GM21390 (cell line): Measurements from ENCODE around the gene CCSAP.
"Not testable (repeated sequence)": the region's sequence is repeated elsewhere in the genome, so short reads cannot be mapped to it uniquely, and the experiment has no call there.

Experiments used
- ATAC-seq: cut with Tn5 transposase; IDR thresholded peaks from one replicate; pipeline ENCODE4 v1.9.1; 2021; ENCODE audit not compliant: unreplicated experiment

CCSAP gene

DNA sequence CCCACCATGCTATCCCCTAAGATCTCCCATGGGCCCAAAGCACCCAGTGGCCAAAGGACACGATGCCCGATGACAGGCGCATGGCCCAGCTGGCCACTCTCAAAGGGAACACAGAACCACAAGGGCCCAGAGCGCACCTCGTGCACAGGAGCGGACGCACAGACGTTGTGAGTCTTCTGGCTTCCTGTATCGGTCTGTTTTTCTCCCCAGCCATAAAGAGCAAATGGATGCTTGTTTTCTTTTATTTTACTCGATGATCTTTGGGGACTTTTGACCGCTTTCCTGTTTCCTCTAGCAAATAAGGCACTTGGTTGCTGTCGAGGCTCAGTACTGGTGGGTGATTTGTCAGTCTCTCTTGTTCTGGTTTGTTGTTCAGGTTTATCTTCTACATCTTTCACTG lies 16.2 kb downstream of the CCSAP start:
- no peak for ATAC-seq

DNA sequence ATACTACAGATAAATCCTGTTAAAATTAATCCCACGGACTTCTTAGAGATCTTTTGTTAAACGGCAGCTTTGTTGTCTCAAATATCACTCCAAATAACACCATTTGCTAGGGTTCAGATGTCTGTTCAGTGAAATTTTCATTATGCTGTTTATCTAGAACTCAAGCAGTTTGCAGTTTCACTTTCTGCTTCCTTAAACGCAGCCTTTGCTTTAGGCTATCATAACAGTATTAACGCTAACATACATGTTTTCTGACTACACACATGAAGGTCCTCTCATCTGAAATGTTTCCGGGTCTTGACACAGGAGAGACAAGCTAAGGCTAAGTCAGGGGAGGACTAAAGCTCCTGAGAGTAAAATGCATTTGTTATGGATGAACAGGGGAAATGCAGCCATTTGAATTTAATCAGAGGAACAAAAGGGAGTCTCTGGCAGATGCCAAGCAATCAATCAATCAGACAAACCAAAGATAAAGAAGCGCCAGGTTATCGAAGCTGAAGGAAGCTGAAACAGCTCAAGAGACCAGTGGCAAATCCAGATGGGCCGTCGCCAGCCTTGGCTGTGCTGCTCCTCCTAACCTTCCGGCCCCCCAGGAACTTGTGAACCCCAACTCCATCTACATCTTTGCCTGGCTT lies 16.9 kb downstream of the CCSAP start:
- ATAC-seq = no peak

DNA sequence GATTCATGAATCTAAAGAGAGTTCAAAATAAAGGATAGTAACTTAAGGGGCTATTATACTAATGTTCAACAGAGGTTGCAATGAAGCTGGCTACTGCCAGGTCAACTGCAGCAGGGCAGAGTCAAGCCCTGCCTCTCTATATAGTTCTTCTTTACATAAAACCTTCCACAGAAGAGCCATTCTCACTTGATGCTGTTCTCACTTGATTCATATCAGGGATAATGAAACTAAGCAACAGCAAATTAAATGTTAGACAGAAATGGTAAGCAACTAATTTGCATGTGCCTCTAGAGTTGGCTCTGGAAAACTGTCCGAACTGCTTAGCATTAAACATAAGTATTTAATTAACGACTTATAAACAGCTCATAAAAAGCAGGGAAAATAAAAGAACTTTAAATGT lies 17.4 kb downstream of the CCSAP start:
- ATAC-seq = no peak

DNA sequence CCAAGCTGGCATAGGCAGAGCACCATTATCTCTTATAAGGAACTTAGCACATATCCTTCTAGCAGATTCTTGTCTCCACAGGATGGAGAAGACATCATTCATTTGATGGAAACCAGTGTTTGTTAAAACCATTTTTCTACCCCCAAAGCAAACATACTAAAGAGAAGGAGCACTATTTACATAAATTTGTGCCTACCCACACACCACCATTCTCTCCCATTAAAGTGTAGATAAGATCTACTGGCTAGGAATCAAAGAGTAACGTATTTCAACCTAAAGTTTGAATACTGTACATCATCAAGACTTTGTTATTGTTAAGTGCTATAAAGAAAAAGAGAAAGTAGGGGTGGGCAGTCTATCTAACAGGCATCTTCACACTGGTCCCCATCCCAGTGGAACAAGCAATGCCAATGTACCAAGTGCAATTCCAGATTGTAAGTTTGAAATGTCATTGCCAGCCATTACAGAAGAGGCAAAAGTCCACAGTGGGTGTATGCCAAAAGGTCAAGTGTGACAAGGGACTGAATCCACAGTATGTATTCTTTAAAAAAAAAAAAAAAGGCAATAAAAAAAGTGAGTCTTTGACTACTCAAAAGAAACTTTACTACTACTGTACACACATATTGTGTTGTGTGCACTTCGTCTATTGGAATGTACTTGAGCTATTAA lies 18.8 kb downstream of the CCSAP start:
- no peak for ATAC-seq

DNA sequence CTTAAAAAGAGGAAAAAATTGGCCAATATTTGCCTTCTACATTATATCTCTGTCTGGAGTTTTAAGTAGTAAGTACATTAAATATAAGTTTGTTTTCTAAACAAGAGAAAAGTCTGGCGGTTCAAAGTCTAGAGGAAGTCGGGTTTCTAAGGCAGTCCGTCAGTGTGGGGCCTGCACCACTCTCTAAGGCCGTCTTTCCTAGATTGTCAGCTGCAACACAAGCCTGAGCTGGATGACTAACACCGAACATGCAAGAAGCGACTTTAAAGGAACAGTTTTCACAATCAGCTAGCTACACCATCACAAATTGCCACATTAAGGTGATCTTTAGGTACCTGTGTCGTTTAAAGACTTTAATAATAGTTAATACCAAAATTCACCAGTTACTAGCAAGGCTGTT lies 19.6 kb downstream of the CCSAP start:
- ATAC-seq = no peak

DNA sequence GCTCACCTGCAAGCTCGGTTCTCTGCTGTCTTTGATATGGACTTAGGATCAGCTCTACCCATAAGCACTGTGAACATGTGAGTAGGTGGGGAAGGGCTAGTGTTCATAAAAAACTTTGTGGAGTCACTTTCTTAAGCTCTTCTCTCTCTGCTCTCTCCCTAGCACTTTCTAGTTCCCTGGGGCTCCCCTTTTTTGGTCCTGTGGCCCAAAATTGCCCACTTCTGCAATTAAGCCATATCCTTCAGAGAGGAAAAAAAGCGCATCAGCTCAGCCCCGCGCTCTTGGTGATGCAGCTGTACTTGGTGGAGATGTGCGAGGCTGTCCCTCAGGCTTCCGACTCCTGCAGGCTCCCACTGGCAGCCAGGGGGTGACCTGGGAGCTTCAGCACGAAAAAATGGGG lies 23.4 kb downstream of the CCSAP start:
- ATAC-seq = no peak

DNA sequence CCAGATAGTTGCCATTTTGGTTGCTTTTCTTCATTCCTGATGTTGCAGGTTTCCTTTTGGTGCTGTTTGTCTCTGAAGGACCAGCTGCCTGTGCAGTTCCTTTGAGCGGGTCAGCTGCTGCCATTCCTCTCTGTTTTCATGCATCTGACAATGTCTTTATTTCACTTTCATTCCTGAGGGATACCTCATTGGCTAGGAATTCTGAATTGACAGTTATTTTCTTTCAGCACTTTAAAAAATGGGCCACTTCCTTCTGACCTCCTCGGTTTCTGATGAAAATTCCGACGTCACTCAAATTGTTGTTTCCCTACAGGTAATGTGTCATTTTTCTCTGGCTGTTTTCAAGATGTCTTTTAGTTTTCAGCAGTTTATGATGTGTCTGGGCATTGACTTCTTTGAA lies 24.8 kb downstream of the CCSAP start:
- no peak for ATAC-seq

DNA sequence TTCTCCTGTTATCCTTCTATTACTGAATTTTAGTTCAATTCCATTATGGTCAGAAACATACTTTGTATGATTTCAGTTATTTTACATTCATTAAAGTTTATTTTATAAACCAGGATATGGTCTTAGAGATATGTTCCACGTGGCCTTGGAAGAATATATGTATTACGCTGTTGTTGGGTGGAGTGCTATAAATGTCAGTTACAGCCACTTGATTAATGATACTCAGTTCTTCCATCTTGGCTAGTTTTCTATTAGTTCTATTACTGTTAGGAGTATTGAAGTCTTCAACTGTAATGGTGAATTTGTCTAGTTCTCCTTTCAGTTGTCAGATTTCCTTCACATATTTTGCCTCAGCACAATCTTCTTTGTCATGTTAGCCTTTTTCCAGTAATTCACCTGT lies 26.7 kb downstream of the CCSAP start:
- ATAC-seq = no peak

DNA sequence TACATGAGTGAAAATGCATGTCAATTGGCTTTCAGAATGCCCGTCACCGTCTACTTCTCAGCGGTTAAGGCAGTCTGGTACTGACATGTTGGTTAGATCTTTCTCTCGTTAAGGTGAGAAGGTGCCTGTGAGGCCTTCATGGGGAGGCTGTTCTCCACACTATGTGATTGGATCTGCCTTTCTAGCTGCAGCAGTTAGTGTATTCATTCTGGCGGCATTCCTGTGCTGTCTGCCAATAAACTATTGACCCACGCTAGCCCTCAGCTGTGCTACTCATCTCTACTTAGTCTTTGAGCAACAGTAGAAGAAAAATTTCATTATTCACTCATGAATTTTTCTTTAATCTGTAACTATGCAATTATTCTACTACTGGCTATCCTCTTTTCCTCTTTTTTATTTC lies 32.0 kb downstream of the CCSAP start:
- ATAC-seq = no peak

DNA sequence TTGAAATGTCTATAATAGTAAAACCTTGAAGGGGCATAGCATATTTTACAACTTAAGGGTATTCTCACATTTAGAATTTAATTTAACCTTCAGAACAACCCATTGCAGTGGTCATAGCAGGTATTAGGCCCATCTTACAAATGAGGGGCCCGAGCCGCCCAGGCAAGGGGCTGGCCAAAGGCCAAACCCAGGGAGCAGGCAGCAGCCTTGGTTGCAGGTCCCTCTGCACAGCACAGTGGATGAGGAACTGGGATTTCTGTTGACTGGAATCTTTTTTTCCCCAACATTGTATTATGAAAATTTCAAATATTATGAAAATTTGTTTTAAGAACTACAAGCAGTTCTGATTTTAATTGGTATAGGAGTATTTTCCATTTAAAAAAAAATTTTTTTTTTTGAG lies 33.2 kb downstream of the CCSAP start:
- ATAC-seq = no peak

DNA sequence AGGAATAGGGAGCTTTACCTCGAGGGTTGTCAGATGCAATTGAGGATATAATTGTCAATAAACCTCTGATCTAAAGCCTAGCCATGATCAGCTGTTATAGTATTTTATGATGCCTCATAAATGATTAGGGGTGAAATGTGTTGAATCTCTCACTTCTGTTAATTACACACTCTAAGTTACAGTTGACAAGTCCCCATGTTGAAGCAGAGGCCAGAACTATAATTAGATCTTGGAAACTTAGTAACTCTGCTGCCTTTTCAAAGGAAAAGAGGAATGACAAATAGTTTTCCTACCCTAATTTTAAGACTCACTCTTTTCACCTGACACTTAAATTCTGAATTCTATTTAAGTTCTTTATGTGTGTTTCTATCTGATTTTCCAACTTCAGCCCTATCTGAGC lies 33.8 kb downstream of the CCSAP start:
- no peak for ATAC-seq

DNA sequence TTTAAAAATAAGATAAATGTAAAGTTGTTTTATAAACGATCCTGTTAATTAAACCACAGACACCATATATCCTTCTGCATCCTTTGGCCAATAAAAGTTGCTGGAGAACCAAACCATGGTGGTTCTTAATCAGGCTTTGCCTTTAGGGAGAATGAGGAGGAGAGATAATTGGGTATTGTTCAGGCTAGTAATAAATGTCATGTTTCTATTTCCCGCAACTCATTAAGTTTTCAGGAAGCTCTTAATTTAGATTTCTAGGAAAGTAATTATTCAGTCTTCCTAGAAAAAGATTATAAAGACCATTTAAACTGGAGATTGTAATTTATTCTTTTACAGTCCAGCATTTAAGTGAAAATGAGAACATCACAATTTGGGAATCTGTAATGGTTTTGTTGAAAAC lies 37.5 kb downstream of the CCSAP start:
- no peak for ATAC-seq

DNA sequence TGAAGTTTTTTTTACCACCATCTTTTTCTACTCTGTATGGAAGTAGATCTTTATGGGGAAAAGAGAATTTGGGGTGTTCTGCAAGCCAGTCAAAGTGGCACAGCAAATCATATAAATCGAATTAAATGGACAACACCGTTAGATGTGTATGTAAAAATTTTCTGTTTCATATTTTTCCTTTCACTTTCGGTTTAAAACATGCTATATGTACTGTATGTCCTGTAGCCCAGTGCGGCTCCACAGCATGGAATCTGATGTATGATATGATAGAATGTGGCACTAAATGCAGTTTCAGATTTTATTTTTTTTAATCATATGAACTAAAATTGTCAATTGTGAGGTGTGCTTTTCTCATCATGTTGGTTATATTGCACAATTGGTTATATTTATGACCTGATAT lies 39.0 kb downstream of the CCSAP start:
- ATAC-seq = no peak

DNA sequence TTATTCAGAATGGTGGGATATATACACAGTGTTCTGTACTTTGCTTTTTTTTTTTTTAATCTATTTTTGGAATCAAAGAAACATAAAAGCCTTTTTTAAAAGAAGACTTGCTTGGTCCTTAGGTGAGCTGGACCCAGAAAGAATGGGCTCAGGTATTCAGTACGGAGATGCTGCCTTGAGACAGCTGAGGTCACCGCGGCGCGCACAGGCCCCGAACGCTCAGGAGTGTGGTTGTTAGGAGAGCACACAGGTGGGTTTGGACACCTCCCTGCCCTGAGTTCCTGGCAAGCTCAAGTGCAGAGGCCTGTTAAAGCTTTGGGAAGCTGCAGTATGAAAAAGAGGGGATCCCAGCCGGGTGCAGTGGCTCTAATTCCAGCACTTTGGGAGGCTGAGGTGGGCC lies 40.1 kb downstream of the CCSAP start:
- ATAC-seq = no peak

DNA sequence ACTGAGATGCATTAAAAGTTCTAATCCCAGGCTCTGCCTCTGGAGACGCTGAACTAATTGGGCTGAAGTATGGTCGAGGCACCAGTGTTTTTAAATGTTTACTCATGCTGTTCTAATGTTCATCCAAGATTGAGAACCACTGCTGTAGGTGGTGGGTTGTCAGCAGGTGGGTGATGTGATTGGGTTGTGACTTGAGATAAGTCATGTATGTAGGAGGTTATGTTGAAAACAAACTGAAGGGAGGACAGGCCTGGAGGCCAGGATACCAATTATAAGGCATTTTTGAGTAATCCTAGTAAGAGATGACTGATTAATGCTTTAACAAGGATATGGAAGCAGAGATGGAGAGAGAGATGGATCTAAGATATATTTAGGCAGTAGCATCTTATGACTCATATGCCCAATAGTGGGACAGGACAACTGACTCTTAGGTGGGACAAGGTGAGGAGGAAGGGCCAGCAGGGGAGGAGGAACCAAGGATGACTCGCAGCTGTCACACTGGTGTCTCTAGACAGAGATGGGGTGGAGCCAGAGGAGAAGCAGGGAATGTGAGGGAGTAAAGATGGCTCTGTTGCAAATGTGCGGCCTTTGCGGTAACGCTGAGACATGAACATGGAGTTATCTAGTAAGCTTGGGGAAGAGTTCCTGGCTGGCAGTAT lies 42.6 kb downstream of the CCSAP start:
- no peak for ATAC-seq

DNA sequence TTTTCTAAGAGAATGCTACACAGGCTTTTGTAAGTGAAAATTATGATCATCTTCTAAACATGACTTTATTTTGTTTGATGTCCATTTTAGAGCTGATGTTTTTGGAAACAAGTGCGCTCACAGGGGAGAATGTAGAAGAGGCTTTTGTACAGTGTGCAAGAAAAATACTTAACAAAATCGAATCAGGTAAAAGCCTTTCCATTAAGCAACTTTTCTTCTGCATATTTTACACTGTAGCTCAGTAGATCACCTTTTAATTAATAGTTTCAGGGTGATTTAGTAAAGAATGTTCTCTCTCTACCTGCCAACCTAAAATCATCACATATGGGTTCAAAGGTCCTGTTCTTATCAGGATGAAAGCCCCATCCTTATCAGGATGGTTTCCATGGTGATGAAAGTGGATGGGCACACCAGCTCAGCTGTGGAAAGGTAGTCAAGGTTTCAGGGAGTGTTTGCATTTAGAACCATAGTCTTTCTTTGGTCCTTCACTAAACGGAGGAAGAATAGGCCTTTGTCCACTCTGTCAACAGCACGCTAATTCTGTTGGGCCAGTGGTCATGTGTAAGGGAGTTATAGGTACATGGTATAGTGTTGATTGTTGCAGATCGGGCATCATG lies 43.9 kb downstream of the CCSAP start:
- no peak for ATAC-seq

DNA sequence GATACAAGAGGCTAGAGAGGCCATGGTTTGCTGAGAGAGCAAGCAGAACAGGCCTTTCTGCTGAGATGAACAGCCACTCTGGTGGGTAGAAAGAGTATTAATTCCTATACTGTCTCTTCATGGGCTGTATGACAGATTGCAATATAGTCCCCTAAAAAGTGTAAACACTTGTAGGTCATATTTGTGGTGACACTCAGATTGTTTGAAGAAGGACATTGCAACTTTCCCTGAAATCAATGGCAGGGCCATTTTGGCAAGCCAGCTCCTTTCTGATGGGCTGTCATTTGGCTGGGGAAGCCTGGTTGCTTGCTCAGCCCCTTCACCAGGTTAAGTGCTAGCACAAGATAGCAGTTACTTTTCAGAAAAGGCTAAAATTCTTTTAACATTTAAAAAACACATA lies 44.4 kb downstream of the CCSAP start:
- ATAC-seq = no peak

DNA sequence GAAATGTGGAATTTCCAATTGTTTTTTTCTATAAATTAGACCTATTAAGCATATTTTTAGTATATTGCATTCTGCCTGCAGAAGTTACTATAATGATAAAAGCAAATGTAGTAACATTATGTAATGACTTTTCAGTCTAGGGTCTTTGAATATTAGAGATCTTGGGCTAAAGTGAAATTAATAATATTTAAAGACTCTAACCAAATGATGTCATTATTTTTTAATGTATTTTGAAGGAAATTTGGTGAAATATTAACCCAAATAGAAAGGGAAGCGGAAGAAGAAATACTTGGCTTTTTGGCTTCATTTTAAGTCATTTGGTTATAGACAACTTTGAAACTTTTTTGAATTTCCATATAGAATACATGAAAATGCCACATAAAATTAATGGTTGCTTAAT lies 45.1 kb downstream of the CCSAP start:
- ATAC-seq = no peak

DNA sequence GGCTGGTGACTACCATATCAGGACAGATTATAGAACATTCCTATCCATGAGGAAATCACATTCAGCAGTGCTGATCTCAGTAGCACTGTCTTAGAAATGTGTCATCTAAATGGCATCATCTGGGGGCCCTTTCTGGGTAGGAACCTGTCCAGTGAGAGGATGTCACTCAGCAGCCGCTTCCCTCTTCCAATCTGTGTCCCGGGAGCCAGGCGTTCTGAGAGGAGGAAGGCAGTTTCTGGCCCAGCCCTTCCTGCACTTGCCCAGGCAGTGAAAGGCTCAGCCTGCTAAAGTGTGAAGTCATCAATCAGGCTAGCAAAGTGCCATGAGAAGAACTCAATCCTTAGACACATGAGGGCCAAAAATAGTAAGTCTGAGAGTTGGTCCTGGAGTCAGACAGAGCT lies 46.3 kb downstream of the CCSAP start:
- no peak for ATAC-seq

DNA sequence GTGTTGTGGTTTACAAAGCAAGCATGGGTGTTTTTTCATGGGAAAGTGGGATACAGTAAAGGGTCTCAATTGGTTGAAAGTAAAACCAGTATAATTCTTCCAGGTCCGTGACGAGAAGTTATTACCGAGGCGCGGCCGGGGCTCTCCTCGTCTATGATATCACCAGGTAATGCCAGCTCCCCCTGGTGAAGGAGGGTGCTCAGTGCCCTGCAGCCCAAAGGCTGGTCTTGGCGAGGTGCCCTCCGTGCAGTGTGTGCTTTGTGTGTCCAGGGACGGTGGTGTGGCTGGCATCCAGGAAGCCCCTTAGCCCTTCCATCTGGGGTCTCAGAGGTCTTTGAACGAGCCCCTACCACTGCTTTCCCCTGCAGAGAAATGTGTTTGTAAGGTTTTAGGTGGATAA lies 47.1 kb downstream of the CCSAP start:
- no peak for ATAC-seq

DNA sequence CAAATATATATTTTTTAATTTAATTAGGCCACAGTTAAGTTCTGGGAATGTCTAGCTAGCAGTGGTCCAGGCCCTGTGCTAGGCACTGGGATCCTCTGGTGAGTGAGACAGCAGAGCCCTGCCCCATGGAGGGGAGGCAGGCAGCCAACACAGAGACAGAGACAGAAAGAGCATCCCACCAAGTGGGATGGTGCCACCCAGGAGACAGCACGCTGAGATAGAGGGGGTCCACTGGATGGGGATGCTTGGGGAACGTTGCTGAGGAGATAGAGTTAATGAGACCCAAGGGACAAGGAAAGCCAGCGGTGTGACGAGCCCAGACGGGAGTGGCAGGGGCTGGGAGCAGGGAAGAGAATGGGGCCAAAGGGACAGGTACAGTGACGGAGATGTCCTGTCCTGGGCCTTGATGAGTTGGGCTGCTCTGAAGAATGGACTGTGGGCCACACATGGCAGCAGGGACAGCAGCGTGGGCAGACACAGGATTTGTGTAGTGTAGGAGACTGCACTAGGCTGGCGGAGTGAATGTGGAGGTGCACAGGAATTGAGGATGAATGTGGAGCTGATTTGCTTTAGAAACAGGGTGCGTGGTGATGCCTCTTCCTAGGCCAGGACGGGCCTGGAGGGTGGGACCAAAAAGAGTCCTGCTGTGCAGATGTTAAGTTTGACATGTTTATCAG lies 49.2 kb downstream of the CCSAP start:
- ATAC-seq = no peak

DNA sequence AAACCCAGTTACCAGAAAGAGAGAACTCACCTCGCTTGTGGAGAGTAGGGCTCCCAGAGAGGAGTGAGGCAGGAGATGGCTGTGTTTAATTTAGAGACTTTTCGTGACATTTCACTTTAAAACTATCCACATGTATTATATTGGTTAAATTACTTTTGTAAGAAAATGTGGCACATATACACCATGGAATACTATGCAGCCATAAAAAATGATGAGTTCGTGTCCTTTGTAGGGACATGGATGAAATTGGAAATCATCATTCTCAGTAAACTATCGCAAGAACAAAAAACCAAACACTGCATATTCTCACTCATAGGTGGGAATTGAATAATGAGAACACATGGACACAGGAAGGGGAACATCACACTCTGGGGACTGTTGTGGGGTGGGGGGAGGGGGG lies 51.2 kb downstream of the CCSAP start:
- not testable (repeated sequence) for ATAC-seq
